ENCODE results near the gene WDR76. TPM values are rescaled to one million over a fixed set of nuclear protein-coding genes. Genes with fewer than 3 reads are reported as not detected.

Gene WDR76
- total RNA-seq, 2 donors from 2014 or later, result 2.7 to 4.9 TPM

DNA sequence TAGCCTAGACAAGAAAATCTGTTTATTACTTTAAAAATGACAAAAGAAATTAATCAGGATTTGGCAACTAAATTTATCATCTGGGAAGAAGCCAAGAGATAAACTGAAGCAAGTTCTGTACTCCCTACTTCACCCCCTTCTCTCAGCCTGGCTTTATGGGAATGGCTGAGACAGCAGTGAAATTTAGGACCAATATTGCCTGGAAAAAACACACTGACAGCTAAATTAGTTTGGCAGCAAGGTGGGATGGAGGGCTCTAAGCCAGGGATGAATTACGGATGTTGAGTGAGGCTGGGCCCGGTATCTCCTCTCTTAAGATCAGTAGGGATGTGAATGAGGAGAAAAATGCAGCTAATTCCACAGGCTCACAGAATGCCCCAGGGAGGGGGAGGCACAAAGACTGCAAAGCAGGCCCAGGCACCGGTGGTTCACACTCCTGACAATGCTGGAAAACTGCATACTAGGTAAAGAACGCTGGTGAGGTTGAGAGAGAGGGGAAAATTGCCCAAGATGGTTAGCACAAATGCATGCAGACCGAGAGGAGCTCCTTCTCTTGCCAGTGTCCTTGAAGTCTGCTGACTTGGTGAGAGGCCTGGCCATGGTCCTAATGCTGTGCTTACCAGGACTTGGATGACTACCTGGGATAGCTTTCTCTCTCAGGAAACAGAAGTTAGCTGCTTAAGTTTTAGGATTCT, 89.0 kb downstream of the WDR76 start:
- H3K27ac ChIP-seq, result no peak overlapping the region
- DNase-seq (ENCODE audit: low spot score), result no peak
- no peaks in the 10 kb centered on the region for H3K9me3 ChIP-seq
- no peaks in the 10 kb centered on the region for H3K36me3 ChIP-seq
- intact Hi-C loops (cut with DNase I), result no loop called here
- no peak for TF ChIP-seq POLR2AphosphoS5 (IDR thresholded peaks at IDR 0.05)
- TF ChIP-seq POLR2A (IDR thresholded peaks at IDR 0.05), result no peak
- H3K4me3 ChIP-seq, result no peak overlapping the region
- WGBS, result 39% methylated on average over 5 of the region's 5 CpGs
- H3K4me1 ChIP-seq (replicated peaks), result no peaks in the 10 kb centered on the region
- H3K27me3 ChIP-seq (replicated peaks; ENCODE audit: insufficient read depth), result no peaks in the 10 kb centered on the region

- 68% methylated on average over 4 of the region's 4 CpGs for WGBS
- intact Hi-C loops (cut with DNase I), result no loop called here
- no peak overlapping the region for H3K4me3 ChIP-seq
- no peak for DNase-seq (ENCODE audit: low spot score)
- H3K9me3 ChIP-seq, result no peaks in the 10 kb centered on the region
- no peaks in the 10 kb centered on the region for H3K4me1 ChIP-seq (replicated peaks)
- TF ChIP-seq POLR2AphosphoS5 (IDR thresholded peaks at IDR 0.05), result no peak
- TF ChIP-seq POLR2A (IDR thresholded peaks at IDR 0.05), result no peak
- TF ChIP-seq, protein P1, sequence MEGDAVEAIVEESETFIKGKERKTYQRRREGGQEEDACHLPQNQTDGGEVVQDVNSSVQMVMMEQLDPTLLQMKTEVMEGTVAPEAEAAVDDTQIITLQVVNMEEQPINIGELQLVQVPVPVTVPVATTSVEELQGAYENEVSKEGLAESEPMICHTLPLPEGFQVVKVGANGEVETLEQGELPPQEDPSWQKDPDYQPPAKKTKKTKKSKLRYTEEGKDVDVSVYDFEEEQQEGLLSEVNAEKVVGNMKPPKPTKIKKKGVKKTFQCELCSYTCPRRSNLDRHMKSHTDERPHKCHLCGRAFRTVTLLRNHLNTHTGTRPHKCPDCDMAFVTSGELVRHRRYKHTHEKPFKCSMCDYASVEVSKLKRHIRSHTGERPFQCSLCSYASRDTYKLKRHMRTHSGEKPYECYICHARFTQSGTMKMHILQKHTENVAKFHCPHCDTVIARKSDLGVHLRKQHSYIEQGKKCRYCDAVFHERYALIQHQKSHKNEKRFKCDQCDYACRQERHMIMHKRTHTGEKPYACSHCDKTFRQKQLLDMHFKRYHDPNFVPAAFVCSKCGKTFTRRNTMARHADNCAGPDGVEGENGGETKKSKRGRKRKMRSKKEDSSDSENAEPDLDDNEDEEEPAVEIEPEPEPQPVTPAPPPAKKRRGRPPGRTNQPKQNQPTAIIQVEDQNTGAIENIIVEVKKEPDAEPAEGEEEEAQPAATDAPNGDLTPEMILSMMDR (IDR thresholded peaks at IDR 0.05), result no peak
- H3K27ac ChIP-seq, result no peak overlapping the region
- no peaks in the 10 kb centered on the region for H3K36me3 ChIP-seq
- no peaks in the 10 kb centered on the region for H3K27me3 ChIP-seq (replicated peaks; ENCODE audit: insufficient read depth)
These were observed 89.5 kb downstream of the WDR76 start for GRCh38 chr15:43916326-43916660.

MicroRNA genes within 50 kb of the gene (microRNA counts, 767-probe panel; counts per million panel counts)
- 0 to 431 counts per million in 2 donors for microRNA hsa-miR-1282

Small RNA genes lying within 50 kb of the gene (microRNA-seq; reads per million reads assigned to microRNA genes)
- gene MIR1282, result not detected

Small RNA genes lying within 50 kb of the gene (small RNA-seq; reads per million reads assigned to genes)
- gene MIR1282 (0 reads per million in 2 donors), gene RF00019 (0 reads per million in 2 donors)

Other genes with a start within 250 kb of the WDR76 start
- 10 to 100 TPM; 19.0 to 58.4 TPM for gene PPIP5K1, start 236.8 kb upstream of the WDR76 start, total RNA-seq
- gene CKMT1B, start 233.0 kb upstream of the WDR76 start, total RNA-seq, result 10 to 100 TPM in 1 of 2 donors, 1 to 10 TPM in 1; 3.5 to 18.9 TPM
- 1 to 10 TPM; 1.3 to 3.5 TPM for gene STRC, start 208.2 kb upstream of the WDR76 start, total RNA-seq
- gene CATSPER2, start 178.2 kb upstream of the WDR76 start, total RNA-seq, result 10 to 100 TPM in 1 of 2 donors, 1 to 10 TPM in 1; 3.5 to 10.1 TPM
- 1 to 10 TPM; 4.6 to 4.8 TPM for gene CKMT1A, start 133.1 kb upstream of the WDR76 start, total RNA-seq
- gene PDIA3, start 80.6 kb upstream of the WDR76 start, total RNA-seq, result 100 to 1,000 TPM; 172 to 432 TPM
- gene ELL3, start 50.0 kb upstream of the WDR76 start, total RNA-seq, result 1 to 10 TPM; 4.7 to 7.7 TPM
- 1,000 to 10,000 TPM in 1 of 2 donors, 100 to 1,000 TPM in 1; 966 to 1,595 TPM for gene SERF2, start 34.7 kb upstream of the WDR76 start, total RNA-seq
- gene SERINC4, start 26.8 kb upstream of the WDR76 start, total RNA-seq, result 1 to 10 TPM in 1 of 2 donors, not detected in 1; 3.9 TPM
- gene HYPK, start 26.4 kb upstream of the WDR76 start, total RNA-seq, result 10 to 100 TPM; 10.9 to 19.9 TPM
- gene MFAP1, start 2.3 kb upstream of the WDR76 start, total RNA-seq, result 10 to 100 TPM; 19.3 to 27.5 TPM

All from prostate gland (tissue), 2 donors.